Measurements from ENCODE around the gene CCDC81.

DNA sequence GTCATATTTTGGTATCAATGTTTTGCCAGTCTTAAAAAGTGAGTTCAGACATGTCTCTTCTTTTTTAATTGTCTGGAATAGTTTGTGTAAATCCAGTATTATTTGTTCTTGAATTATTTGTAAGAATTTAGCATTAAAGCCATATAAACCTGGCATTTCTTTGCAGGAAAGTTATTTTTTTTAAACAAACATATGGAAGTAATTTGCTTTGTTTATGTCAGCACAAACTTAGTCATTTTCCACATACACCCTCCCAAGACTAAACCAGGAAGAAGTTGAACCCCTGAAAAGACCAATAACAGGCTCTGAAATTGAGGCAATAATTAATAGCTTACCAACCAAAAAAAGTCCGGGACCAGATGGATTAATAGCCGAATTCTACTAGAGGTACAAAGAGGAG lies 9.1 kb upstream of the CCDC81 start:
- TF ChIP-seq ATF7 (IDR thresholded peaks at IDR 0.05) (no peak), ATF7 (CRISPR knock-in tag; IDR thresholded peaks at IDR 0.05) (no peak), SIN3B (IDR thresholded peaks at IDR 0.05; ENCODE audit: low read length) (no peak), CREB1 (IDR thresholded peaks at IDR 0.05) (no peak), CREB1 (CRISPR knock-in tag; IDR thresholded peaks at IDR 0.05) (no peak), PBX3 (CRISPR knock-in tag; IDR thresholded peaks at IDR 0.05; ENCODE audit: borderline replicate concordance) (no peak), TFE3 (CRISPR knock-in tag; IDR thresholded peaks at IDR 0.05) (no peak), RFX5 (IDR thresholded peaks at IDR 0.05; ENCODE audit: low read depth, low read length) (no peak), CBX2 (IDR thresholded peaks at IDR 0.05; ENCODE audit: low read depth, low read length) (no peak), CBX2 (CRISPR knock-in tag; IDR thresholded peaks at IDR 0.05; ENCODE audit: low read depth) (no peak), YY1 (IDR thresholded peaks at IDR 0.05; ENCODE audit: insufficient read depth, insufficient replicate concordance, low read depth, low read length) (no peak), ZBTB43 (CRISPR knock-in tag; conservative IDR thresholded peaks at IDR 0.05) (no peak), ZNF292 (CRISPR knock-in tag; IDR thresholded peaks at IDR 0.05; ENCODE audit: borderline replicate concordance, low read depth) (no peak), RAD21 (CRISPR knock-in tag; IDR thresholded peaks at IDR 0.05) (no peak)
- TF ChIP-seq, protein P1, sequence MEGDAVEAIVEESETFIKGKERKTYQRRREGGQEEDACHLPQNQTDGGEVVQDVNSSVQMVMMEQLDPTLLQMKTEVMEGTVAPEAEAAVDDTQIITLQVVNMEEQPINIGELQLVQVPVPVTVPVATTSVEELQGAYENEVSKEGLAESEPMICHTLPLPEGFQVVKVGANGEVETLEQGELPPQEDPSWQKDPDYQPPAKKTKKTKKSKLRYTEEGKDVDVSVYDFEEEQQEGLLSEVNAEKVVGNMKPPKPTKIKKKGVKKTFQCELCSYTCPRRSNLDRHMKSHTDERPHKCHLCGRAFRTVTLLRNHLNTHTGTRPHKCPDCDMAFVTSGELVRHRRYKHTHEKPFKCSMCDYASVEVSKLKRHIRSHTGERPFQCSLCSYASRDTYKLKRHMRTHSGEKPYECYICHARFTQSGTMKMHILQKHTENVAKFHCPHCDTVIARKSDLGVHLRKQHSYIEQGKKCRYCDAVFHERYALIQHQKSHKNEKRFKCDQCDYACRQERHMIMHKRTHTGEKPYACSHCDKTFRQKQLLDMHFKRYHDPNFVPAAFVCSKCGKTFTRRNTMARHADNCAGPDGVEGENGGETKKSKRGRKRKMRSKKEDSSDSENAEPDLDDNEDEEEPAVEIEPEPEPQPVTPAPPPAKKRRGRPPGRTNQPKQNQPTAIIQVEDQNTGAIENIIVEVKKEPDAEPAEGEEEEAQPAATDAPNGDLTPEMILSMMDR (CRISPR knock-in tag; IDR thresholded peaks at IDR 0.05), result no peak
